Measurements from ENCODE around the gene ZGPAT.

Gene ZGPAT

GRCh38 chr20:63751471-63752271 is 43.8 kb downstream of the ZGPAT start:
- Mint-ChIP-seq H3K27ac (peak overlapping the region; percentile 88), H3K4me1 (ENCODE audit: low read depth) (peaks cover 8% of the 10 kb centered on the region), H3K36me3 (ENCODE audit: low read depth) (no peaks in the 10 kb centered on the region), H3K4me3 (peak overlapping the region; percentile 71), H3K27me3 (ENCODE audit: low read depth) (no peaks in the 10 kb centered on the region), H3K9me3 (no peaks in the 10 kb centered on the region)
- no peak for DNase-seq (ENCODE audit: low spot score)

GRCh38 chr20:63752411-63753101 is 44.7 kb downstream of the ZGPAT start:
- no peak for DNase-seq (ENCODE audit: low spot score)
- Mint-ChIP-seq H3K9me3 (no peaks in the 10 kb centered on the region), H3K27ac (no peak overlapping the region), H3K27me3 (ENCODE audit: low read depth) (no peaks in the 10 kb centered on the region), H3K4me3 (no peak overlapping the region), H3K4me1 (ENCODE audit: low read depth) (peaks cover 11% of the 10 kb centered on the region), H3K36me3 (ENCODE audit: low read depth) (no peaks in the 10 kb centered on the region)

DNA sequence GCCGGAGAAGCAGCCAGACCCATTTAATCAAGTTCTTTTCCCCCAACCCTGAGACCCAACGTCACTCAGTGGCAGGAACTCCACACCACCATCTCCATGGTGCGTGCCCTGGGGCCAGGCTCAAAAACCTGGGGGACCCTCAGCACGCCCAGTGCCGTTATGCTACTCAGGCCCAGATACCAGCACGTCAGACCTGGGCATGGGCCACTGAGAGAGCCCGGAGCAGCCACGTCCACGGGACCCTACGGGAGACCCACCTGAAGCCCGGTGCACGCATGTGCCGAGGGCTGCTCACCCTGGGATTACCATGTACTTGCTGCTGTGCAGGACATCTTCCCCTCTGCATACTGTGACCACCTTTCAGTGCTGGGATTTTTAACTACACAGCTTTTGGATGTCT is 45.5 kb downstream of the ZGPAT start:
- Mint-ChIP-seq H3K4me3 (no peak overlapping the region), H3K36me3 (ENCODE audit: low read depth) (no peaks in the 10 kb centered on the region), H3K27ac (no peak overlapping the region), H3K4me1 (ENCODE audit: low read depth) (peaks cover 11% of the 10 kb centered on the region), H3K27me3 (ENCODE audit: low read depth) (no peaks in the 10 kb centered on the region), H3K9me3 (no peaks in the 10 kb centered on the region)
- DNase-seq (ENCODE audit: low spot score): no peak

- Mint-ChIP-seq H3K4me3 (no peak overlapping the region), H3K9me3 (no peaks in the 10 kb centered on the region), H3K36me3 (ENCODE audit: low read depth) (no peaks in the 10 kb centered on the region), H3K27ac (no peak overlapping the region), H3K27me3 (ENCODE audit: low read depth) (no peaks in the 10 kb centered on the region), H3K4me1 (ENCODE audit: low read depth) (peaks cover 11% of the 10 kb centered on the region)
- DNase-seq (ENCODE audit: low spot score): no peak
Measured at GRCh38 chr20:63754008-63754407, 46.2 kb downstream of the ZGPAT start.

DNA sequence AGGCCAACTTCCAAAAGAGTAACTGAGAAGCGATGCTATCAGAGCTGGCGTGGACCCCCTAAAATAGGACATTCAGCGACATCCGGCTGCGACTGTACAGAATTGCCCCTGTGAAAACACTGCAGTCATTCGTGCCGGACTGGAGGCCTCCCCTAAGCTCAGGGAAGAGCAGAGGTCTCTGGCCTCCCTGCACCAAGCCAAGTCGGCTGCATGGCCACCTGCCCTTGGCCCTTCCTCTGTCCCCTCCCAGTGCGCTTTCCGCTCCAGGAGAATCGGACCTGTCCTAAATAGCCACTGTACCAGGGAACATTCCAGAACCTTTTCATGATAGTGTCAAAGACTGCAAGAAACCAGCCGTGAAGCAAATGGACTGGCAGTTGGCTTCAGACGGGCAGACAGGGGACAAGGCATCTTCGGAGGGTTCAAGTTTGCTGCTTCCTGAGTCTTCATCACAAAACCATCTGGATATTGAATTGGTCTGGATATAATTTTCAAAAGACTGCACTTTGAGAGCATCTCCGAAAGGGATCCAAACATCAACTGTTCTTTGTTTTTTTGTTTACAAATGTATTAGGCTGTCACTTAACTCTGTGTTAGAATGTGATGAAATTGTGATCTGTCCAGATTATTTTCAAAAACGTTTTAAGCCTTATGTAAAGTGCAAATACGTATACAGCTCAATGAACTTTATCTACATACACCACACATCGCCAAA is 48.3 kb downstream of the ZGPAT start:
- no peak overlapping the region for H3K27ac Mint-ChIP-seq
- no peaks in the 10 kb centered on the region for H3K27me3 Mint-ChIP-seq (ENCODE audit: low read depth)
- DNase-seq (ENCODE audit: low spot score): no peak
- no peak overlapping the region for H3K4me3 Mint-ChIP-seq
- H3K4me1 Mint-ChIP-seq (ENCODE audit: low read depth): peaks cover 11% of the 10 kb centered on the region
- H3K9me3 Mint-ChIP-seq: no peaks in the 10 kb centered on the region
- H3K36me3 Mint-ChIP-seq (ENCODE audit: low read depth): no peaks in the 10 kb centered on the region

DNA sequence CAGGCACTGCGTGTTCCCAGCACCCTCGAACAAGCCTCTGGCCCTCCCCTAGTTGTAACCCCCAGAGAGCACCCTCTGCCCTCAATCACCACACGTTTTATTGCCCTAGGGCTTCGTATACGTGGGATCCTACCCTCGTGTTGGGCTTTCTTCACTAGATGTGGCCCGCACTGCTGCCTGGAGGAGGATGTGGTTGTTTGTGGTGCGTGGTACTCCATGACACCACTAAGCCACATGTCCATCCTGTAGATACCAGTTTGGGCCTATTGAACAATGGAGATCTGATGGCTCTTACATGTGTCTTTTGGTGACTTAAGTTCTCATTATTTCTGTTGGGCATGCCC is 48.8 kb downstream of the ZGPAT start:
- Mint-ChIP-seq H3K27ac (no peak overlapping the region), H3K4me1 (ENCODE audit: low read depth) (peaks cover 8% of the 10 kb centered on the region), H3K36me3 (ENCODE audit: low read depth) (no peaks in the 10 kb centered on the region), H3K27me3 (ENCODE audit: low read depth) (no peaks in the 10 kb centered on the region), H3K9me3 (no peaks in the 10 kb centered on the region), H3K4me3 (no peak overlapping the region)
- DNase-seq (ENCODE audit: low spot score): no peak

DNA sequence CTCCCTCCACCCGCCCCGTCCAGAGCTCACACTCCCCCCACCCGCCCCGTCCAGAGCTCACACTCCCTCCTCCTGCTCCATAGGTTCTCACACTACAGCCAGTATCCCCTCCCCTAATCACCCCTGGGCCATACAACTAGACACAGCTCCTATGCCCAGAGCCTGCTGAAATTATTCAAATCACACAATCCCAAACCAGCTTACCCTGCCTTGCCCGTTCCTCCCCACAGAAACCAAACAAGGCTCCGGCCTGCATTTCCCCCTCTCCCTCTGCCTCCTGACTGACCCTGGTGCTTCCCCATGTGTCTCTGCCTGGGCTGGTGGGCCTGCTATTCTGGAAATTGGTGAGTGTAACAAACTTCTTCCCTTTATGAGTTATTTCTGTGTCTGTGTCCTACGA is 50.3 kb downstream of the ZGPAT start:
- DNase-seq (ENCODE audit: low spot score): no peak
- Mint-ChIP-seq H3K4me3 (no peak overlapping the region), H3K36me3 (ENCODE audit: low read depth) (no peaks in the 10 kb centered on the region), H3K4me1 (ENCODE audit: low read depth) (peaks cover 8% of the 10 kb centered on the region), H3K27me3 (ENCODE audit: low read depth) (peaks cover 6% of the 10 kb centered on the region), H3K27ac (no peak overlapping the region), H3K9me3 (no peaks in the 10 kb centered on the region)

DNA sequence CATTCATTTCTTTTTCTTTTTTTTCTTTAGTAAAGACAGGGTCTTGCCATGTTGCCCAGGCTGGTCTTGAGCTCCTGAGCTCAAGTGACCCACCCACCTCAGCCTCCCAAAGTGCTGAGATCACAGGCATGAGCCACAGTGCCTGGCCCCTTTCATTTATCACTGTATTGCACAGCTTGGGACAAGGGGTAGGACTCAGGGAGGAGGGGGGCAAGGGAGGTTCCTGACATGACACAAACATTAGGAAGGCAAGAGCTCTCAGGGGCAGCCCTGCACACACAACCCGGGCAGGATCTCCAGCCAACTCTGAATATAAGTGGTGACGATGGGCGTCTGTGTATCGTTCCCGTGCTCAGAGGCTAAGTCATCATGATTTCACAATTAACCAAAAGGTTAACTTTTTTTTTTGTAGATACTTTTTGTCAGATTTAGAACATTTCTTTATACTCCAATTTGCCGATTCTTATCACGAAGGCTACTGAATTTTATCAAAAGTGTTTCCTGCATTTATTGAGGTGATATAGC is 51.6 kb downstream of the ZGPAT start:
- Mint-ChIP-seq H3K27ac (no peak overlapping the region), H3K4me1 (ENCODE audit: low read depth) (peaks cover 8% of the 10 kb centered on the region), H3K9me3 (no peaks in the 10 kb centered on the region), H3K36me3 (ENCODE audit: low read depth) (no peaks in the 10 kb centered on the region), H3K27me3 (ENCODE audit: low read depth) (peaks cover 8% of the 10 kb centered on the region), H3K4me3 (no peak overlapping the region)
- no peak for DNase-seq (ENCODE audit: low spot score)

DNA sequence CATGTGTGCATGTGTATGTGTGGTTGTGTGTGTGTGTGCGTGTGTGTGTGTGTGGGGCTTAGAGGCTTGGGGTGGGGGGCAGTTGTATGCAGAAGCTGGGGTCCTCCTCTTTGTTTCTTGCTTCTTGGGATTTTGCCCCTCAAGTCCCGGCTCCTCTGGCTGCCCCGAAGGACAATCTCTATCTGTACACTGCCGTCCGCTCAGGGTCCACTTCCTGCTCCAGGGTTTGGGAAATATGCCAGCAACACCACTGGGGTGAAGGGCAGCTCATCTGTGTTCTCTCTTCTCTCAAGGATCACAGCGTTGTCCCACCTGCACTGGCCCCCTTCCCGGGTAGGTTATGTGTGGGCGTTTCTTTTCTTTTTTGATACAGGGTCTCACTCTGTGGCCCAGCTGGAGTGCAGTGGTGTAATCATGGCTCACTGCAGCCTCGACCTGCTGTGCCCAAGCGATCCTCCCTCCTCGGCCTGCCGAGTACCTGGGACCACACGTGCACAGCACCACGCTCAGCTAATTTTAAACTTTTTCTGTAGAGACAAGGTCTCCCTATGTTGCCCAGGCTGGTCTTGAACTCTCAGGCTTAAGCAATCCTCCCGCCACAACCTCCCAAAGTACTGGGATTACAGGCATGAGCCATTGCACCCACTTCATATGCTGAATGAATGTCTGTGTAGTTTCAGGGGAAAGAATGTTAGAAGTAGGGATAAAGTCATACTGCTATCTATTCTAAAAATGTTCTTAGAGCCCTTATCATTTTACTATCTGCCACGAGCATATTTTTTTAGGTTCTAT is 57.4 kb downstream of the ZGPAT start:
- Mint-ChIP-seq H3K27me3 (ENCODE audit: low read depth) (peaks cover 8% of the 10 kb centered on the region), H3K4me1 (ENCODE audit: low read depth) (no peaks in the 10 kb centered on the region), H3K36me3 (ENCODE audit: low read depth) (no peaks in the 10 kb centered on the region), H3K9me3 (no peaks in the 10 kb centered on the region), H3K27ac (no peak overlapping the region), H3K4me3 (no peak overlapping the region)
- no peak for DNase-seq (ENCODE audit: low spot score)

DNA sequence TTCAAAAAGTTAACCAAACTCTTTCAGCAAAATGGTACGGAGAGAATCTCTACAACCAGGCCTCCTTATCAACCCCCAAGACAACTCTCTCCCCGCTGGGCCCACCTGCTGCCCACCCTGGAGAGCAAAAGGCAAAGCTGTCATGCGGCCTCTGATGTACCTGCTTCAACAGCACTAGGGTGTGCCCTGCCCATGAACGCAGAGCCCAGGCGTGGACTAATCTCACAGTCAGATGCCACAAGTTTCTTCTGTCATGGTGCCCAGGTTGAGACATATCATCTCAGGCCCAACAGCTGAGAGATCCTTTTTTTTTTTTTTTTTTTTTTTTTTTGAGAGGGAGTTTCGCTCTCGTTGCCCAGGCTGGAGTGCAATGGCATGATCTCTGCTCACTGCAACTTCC is 58.1 kb downstream of the ZGPAT start:
- Mint-ChIP-seq H3K36me3 (ENCODE audit: low read depth) (no peaks in the 10 kb centered on the region), H3K27ac (no peak overlapping the region), H3K4me1 (ENCODE audit: low read depth) (no peaks in the 10 kb centered on the region), H3K27me3 (ENCODE audit: low read depth) (peaks cover 8% of the 10 kb centered on the region), H3K4me3 (no peak overlapping the region), H3K9me3 (no peaks in the 10 kb centered on the region)
- no peak for DNase-seq (ENCODE audit: low spot score)

DNA sequence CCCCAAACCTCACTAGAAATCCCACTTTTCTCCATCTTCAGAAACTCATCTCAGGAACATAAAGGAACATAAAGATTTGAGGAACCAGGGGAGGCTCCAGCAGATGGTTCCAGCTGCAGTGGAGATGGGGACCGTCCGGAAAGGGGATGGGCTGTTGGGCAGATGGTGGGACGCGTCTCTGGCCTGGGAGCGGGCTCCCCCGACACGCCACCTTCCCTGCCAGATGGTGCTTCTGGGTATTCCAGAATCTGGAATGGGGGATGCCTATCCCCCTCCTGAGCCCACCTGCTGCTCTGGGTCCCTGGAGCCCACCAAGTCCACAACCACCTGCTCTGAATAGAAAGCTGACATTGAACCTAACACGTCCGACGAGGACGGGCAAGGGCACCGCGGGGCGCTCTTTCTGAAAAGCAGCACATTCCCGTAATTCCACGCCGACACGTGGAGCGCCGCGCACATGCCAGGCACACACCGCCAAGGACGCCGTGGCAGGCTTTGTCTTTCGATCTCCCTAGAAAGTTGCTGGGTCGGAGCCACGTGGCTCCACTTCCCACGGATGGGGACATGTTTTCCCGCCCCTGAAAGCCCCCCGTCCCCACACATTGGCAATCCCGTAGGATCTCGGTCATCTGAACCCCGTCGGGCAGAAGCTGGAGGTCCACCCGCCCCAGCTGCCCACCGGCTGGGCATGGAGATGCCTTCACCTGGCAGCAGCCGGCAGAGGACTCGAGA is 59.0 kb downstream of the ZGPAT start:
- Mint-ChIP-seq H3K36me3 (ENCODE audit: low read depth) (no peaks in the 10 kb centered on the region), H3K4me1 (ENCODE audit: low read depth) (no peaks in the 10 kb centered on the region), H3K4me3 (no peak overlapping the region), H3K27me3 (ENCODE audit: low read depth) (peaks cover 8% of the 10 kb centered on the region), H3K27ac (no peak overlapping the region), H3K9me3 (no peaks in the 10 kb centered on the region)
- DNase-seq (ENCODE audit: low spot score): no peak

- H3K27ac Mint-ChIP-seq: no peak overlapping the region
- DNase-seq (ENCODE audit: low spot score): no peak
- H3K4me3 Mint-ChIP-seq: no peak overlapping the region
- H3K9me3 Mint-ChIP-seq: no peaks in the 10 kb centered on the region
- peaks cover 6% of the 10 kb centered on the region for H3K27me3 Mint-ChIP-seq (ENCODE audit: low read depth)
- H3K36me3 Mint-ChIP-seq (ENCODE audit: low read depth): no peaks in the 10 kb centered on the region
- no peaks in the 10 kb centered on the region for H3K4me1 Mint-ChIP-seq (ENCODE audit: low read depth)
Measured at GRCh38 chr20:63767456-63767855, 59.6 kb downstream of the ZGPAT start.

GRCh38 chr20:63767886-63768285 is 60.0 kb downstream of the ZGPAT start:
- Mint-ChIP-seq H3K36me3 (ENCODE audit: low read depth) (no peaks in the 10 kb centered on the region), H3K27me3 (ENCODE audit: low read depth) (peaks cover 4% of the 10 kb centered on the region), H3K27ac (no peak overlapping the region), H3K4me1 (ENCODE audit: low read depth) (no peaks in the 10 kb centered on the region), H3K9me3 (no peaks in the 10 kb centered on the region), H3K4me3 (no peak overlapping the region)
- no peak for DNase-seq (ENCODE audit: low spot score)

Measured in T-helper 2 cell treated with Interferon-gamma antibody and Interleukin-4, amounts not matched to agents 5 μg/mL and 100 μg/mL, for 36 hours (primary cell).